HUES64 (cell line): Measurements from ENCODE around the gene MYO1E.
A peak's percentile ranks its signal among the peaks of the same experiment; 100 is the strongest.

Experiments used
- H3K27ac ChIP-seq: 2 replicates; pipeline ENCODE4 v1.7.0; 2013; ENCODE audit warnings: low read depth, low read length, inconsistent platforms
- H3K27me3 ChIP-seq: 2 replicates; pipeline ENCODE4 v1.6.1; 2013; ENCODE audit warnings: mild to moderate bottlenecking, low read length; ENCODE audit not compliant: insufficient read depth
- H3K36me3 ChIP-seq: 2 replicates; pipeline ENCODE4 v1.6.1; 2013; ENCODE audit warnings: mild to moderate bottlenecking, low read length; ENCODE audit not compliant: insufficient read depth
- H3K4me1 ChIP-seq: 2 replicates; pipeline ENCODE4 v1.6.1; 2013; ENCODE audit warnings: mild to moderate bottlenecking, low read length, moderate library complexity; ENCODE audit not compliant: insufficient read depth
- H3K4me3 ChIP-seq: 2 replicates; pipeline ENCODE4 v1.5.1; 2013; ENCODE audit warnings: mild to moderate bottlenecking, low read length, moderate library complexity
- H3K9ac ChIP-seq: 2 replicates; pipeline ENCODE4 v1.6.1; 2013; ENCODE audit warnings: mild to moderate bottlenecking, low read depth, low read length
- H3K9me3 ChIP-seq: 2 replicates; pipeline ENCODE4 v1.6.1; 2013; ENCODE audit warnings: low read depth, low read length; ENCODE audit not compliant: insufficient read depth
- WGBS: fragments of 150-250, 120-280 bp; methylation state at CpG from one replicate; pipeline ENCODE4 v1.1.7; 2013; ENCODE audit warnings: missing lambda C conversion rate; 5-methylcytosine and 5-hydroxymethylcytosine counted together

Gene MYO1E

GRCh38 chr15:59301527-59301926 is 71.1 kb downstream of the MYO1E start:
- H3K9ac ChIP-seq = no peak overlapping the region
- H3K9me3 ChIP-seq = no peaks in the 10 kb centered on the region
- H3K4me1 ChIP-seq = peaks cover 23% of the 10 kb centered on the region
- no peaks in the 10 kb centered on the region for H3K36me3 ChIP-seq
- H3K27ac ChIP-seq = no peak overlapping the region
- no peak overlapping the region for H3K4me3 ChIP-seq
- H3K27me3 ChIP-seq = no peaks in the 10 kb centered on the region
- 77% methylated on average over 6 of the region's 6 CpGs for WGBS

GRCh38 chr15:59300618-59301139 is 72.0 kb downstream of the MYO1E start:
- Histone ChIP-seq H3K27me3 (no peaks in the 10 kb centered on the region), H3K27ac (no peak overlapping the region), H3K9ac (no peak overlapping the region), H3K36me3 (no peaks in the 10 kb centered on the region), H3K9me3 (no peaks in the 10 kb centered on the region), H3K4me1 (peaks cover 30% of the 10 kb centered on the region), H3K4me3 (no peak overlapping the region)
- 94% methylated on average over 5 of the region's 6 CpGs for WGBS

- Histone ChIP-seq H3K9ac (no peak overlapping the region), H3K27ac (no peak overlapping the region), H3K27me3 (no peaks in the 10 kb centered on the region), H3K4me3 (no peak overlapping the region), H3K4me1 (peaks cover 34% of the 10 kb centered on the region), H3K9me3 (no peaks in the 10 kb centered on the region), H3K36me3 (no peaks in the 10 kb centered on the region)
- WGBS = 92% methylated on average over 8 of the region's 9 CpGs
Measured at GRCh38 chr15:59299929-59300617, 72.6 kb downstream of the MYO1E start.

- H3K9me3 ChIP-seq = no peaks in the 10 kb centered on the region
- no peak overlapping the region for H3K27ac ChIP-seq
- H3K4me3 ChIP-seq = no peak overlapping the region
- H3K4me1 ChIP-seq = peaks cover 28% of the 10 kb centered on the region
- no peaks in the 10 kb centered on the region for H3K36me3 ChIP-seq
- 94% methylated on average over 1 of the region's 3 CpGs for WGBS
- no peak overlapping the region for H3K9ac ChIP-seq
- H3K27me3 ChIP-seq = no peaks in the 10 kb centered on the region
Measured at GRCh38 chr15:59298854-59299250, 73.8 kb downstream of the MYO1E start.

GRCh38 chr15:59298225-59298853 is 74.3 kb downstream of the MYO1E start:
- Histone ChIP-seq H3K27me3 (no peaks in the 10 kb centered on the region), H3K9ac (no peak overlapping the region), H3K27ac (no peak overlapping the region), H3K9me3 (no peaks in the 10 kb centered on the region), H3K36me3 (no peaks in the 10 kb centered on the region), H3K4me3 (no peak overlapping the region), H3K4me1 (peaks cover 28% of the 10 kb centered on the region)
- 95% methylated on average over 6 of the region's 8 CpGs for WGBS

- Histone ChIP-seq H3K9ac (no peak overlapping the region), H3K27ac (no peak overlapping the region), H3K27me3 (no peaks in the 10 kb centered on the region), H3K4me3 (no peak overlapping the region), H3K9me3 (no peaks in the 10 kb centered on the region), H3K4me1 (peaks cover 36% of the 10 kb centered on the region), H3K36me3 (no peaks in the 10 kb centered on the region)
- WGBS = 68% methylated on average over 6 of the region's 6 CpGs
Measured at GRCh38 chr15:59296181-59296617, 76.5 kb downstream of the MYO1E start.

- Histone ChIP-seq H3K9ac (no peak overlapping the region), H3K36me3 (no peaks in the 10 kb centered on the region), H3K4me1 (peaks cover 42% of the 10 kb centered on the region), H3K27me3 (no peaks in the 10 kb centered on the region), H3K9me3 (no peaks in the 10 kb centered on the region), H3K4me3 (no peak overlapping the region), H3K27ac (no peak overlapping the region)
- 89% methylated on average over 17 of the region's 17 CpGs for WGBS
Measured at GRCh38 chr15:59295261-59296001, 77.2 kb downstream of the MYO1E start.

GRCh38 chr15:59294574-59295260 is 78.0 kb downstream of the MYO1E start:
- Histone ChIP-seq H3K4me1 (peaks cover 43% of the 10 kb centered on the region), H3K9ac (no peak overlapping the region), H3K27ac (no peak overlapping the region), H3K4me3 (no peak overlapping the region), H3K36me3 (no peaks in the 10 kb centered on the region), H3K9me3 (no peaks in the 10 kb centered on the region), H3K27me3 (no peaks in the 10 kb centered on the region)
- WGBS = 86% methylated on average over 3 of the region's 3 CpGs

- Histone ChIP-seq H3K9ac (peak overlapping the region; percentile 6; the same call in 1 of the 2 replicates), H3K9me3 (no peaks in the 10 kb centered on the region), H3K27ac (peak overlapping the region; percentile 47), H3K4me3 (0 out of 2 replicates have a peak overlapping the region, but pooled peaks have one; percentile 6), H3K27me3 (no peaks in the 10 kb centered on the region), H3K4me1 (peaks cover 43% of the 10 kb centered on the region), H3K36me3 (no peaks in the 10 kb centered on the region)
- WGBS = 89% methylated on average over 8 of the region's 8 CpGs
Measured at GRCh38 chr15:59292442-59293151, 80.1 kb downstream of the MYO1E start.

GRCh38 chr15:59291213-59291549 is 81.5 kb downstream of the MYO1E start:
- no peak overlapping the region for H3K27ac ChIP-seq
- no peak overlapping the region for H3K9ac ChIP-seq
- no peaks in the 10 kb centered on the region for H3K9me3 ChIP-seq
- H3K4me3 ChIP-seq = no peak overlapping the region
- H3K27me3 ChIP-seq = no peaks in the 10 kb centered on the region
- H3K36me3 ChIP-seq = no peaks in the 10 kb centered on the region
- 98% methylated on average over 2 of the region's 3 CpGs for WGBS
- peaks cover 38% of the 10 kb centered on the region for H3K4me1 ChIP-seq
